Measurements from ENCODE around the gene TMEM176B. TPM values are rescaled to one million over a fixed set of nuclear protein-coding genes. Genes with fewer than 3 reads are reported as not detected.

TMEM176B gene
- total and polyA plus RNA-seq, 7 donors: 2.2 to 15.9 (median 4.4) TPM

DNA sequence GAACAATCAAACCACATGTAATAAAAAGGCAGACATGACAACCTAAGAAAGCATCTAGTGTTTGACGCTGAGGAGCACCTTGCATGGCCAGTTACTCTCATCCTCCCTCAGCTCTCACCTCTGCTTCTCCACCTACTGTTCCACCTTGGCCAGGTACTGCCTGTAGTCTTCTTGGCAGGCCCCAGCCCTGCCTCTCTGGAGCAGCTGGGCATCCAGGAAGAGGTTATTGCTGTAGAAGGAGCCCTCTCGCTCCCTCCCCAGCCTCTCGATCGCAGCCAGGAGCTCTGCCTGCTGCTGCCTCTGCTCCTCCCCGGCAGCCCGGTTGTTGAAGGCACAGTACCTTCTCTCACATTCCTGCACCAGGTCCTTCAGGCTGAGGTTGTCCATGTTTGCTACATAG lies 53.2 kb downstream of the TMEM176B start:
- DNase-seq (no peak), ATAC-seq (no peak)
- no peaks in the 10 kb centered on the region for H3K27me3 ChIP-seq (ENCODE audit: insufficient read depth in 3 of 3, low read length in 2 of 3)
- no peaks in the 10 kb centered on the region for H3K4me1 ChIP-seq
- no peak overlapping the region for H3K27ac ChIP-seq
- 78 to 96% (median 89%) methylated on average over 6 of the region's 6 CpGs for WGBS, 3 donors
- H3K36me3 ChIP-seq (ENCODE audit: insufficient read depth in 1 of 2, low read depth in 1 of 2): peaks cover 0 to 6% of the 10 kb centered on the region in 2 donors
- no peak overlapping the region for H3K4me3 ChIP-seq
- intact Hi-C loops (cut with DNase I): no loop called here
- TF ChIP-seq CTCF (IDR thresholded peaks at IDR 0.05): no peak
- H3K9me3 ChIP-seq: no peaks in the 10 kb centered on the region

DNA sequence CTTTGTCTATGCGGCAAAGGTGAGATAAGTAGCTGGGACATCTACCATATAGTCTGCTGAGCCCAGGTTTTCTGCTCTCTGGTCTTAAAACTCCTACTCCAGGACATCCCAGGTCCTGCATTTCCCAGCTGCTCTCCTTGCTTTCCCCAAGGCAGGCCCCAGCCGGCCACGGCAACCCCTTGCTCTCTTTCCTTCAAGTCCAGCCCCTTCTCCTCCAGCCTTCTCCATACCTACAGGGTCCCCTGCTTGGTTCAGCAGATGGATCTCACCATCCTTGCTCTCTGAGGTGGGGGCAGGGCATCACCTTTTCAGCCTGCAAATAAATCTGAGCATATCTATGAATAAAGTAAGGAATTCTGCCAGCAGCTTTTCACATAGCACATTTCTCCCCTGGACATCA lies 54.3 kb downstream of the TMEM176B start:
- no peak for TF ChIP-seq CTCF (IDR thresholded peaks at IDR 0.05)
- WGBS, 3 donors: 26 to 34% (median 29%) methylated on average over 3 of the region's 3 CpGs
- Histone ChIP-seq H3K27me3 (ENCODE audit: insufficient read depth in 3 of 3, low read length in 2 of 3) (no peaks in the 10 kb centered on the region), H3K9me3 (no peaks in the 10 kb centered on the region), H3K4me1 (no peaks in the 10 kb centered on the region), H3K27ac (no peak overlapping the region), H3K4me3 (no peak overlapping the region), H3K36me3 (ENCODE audit: insufficient read depth in 1 of 2, low read depth in 1 of 2) (peaks cover 0 to 6% of the 10 kb centered on the region in 2 donors)
- no peak for DNase-seq
- no peak for ATAC-seq
- intact Hi-C loops (cut with DNase I): no loop called here

GRCh38 chr7:150745086-150745485 lies 55.1 kb downstream of the TMEM176B start:
- no peak overlapping the region for H3K4me3 ChIP-seq
- DNase-seq (no peak), ATAC-seq (no peak)
- no peaks in the 10 kb centered on the region for H3K9me3 ChIP-seq
- no peak overlapping the region for H3K27ac ChIP-seq
- H3K36me3 ChIP-seq (ENCODE audit: insufficient read depth in 1 of 2, low read depth in 1 of 2): peaks cover 0 to 6% of the 10 kb centered on the region in 2 donors
- intact Hi-C loops (cut with DNase I): no loop called here
- H3K27me3 ChIP-seq (ENCODE audit: insufficient read depth in 3 of 3, low read length in 2 of 3): no peaks in the 10 kb centered on the region
- no peak for TF ChIP-seq CTCF (IDR thresholded peaks at IDR 0.05)
- 34 to 43% (median 36%) methylated on average over 5 of the region's 5 CpGs for WGBS, 3 donors
- H3K4me1 ChIP-seq: no peaks in the 10 kb centered on the region

DNA sequence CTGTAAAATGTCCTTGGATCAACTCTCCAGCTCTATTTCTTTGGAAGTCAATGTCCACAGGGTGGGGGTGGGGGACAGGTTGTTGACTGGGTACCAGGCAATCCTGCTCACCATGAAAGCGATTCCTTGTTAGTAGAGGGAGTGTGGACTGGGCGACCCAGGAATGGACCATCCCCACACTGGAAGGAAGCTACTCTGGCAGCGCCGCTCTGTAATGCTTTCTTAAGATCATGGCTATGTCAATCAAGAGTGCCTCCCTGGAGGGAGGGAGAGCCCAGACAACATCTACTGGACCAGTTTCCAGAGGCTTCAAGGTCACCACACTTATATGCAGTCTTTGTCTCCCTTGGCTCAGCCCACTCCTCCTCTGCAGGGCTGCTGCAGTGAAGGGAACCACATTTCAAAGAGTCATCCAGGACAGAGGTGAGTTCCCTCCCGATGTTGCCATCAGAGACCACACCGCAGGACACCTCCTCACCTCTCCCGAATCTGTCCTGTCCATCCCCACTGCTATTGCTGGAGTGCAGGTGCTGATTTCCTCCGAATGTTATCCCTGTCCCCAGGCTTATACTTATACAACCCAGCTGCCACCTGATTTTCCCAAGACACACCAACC lies 56.0 kb downstream of the TMEM176B start:
- H3K27ac ChIP-seq: no peak overlapping the region
- ATAC-seq (no peak), DNase-seq (no peak)
- intact Hi-C loops (cut with DNase I): no loop called here
- WGBS, 3 donors: 70 to 76% (median 76%) methylated on average over 8 of the region's 8 CpGs
- TF ChIP-seq CTCF (IDR thresholded peaks at IDR 0.05): no peak
- H3K4me1 ChIP-seq: no peaks in the 10 kb centered on the region
- H3K36me3 ChIP-seq (ENCODE audit: insufficient read depth in 1 of 2, low read depth in 1 of 2): peaks cover 0 to 6% of the 10 kb centered on the region in 2 donors
- no peaks in the 10 kb centered on the region for H3K27me3 ChIP-seq (ENCODE audit: insufficient read depth in 3 of 3, low read length in 2 of 3)
- no peaks in the 10 kb centered on the region for H3K9me3 ChIP-seq
- no peak overlapping the region for H3K4me3 ChIP-seq

All from psoas muscle (tissue), 8 donors.